NB4 (cell line): ENCODE data around the gene MIEN1.
A peak's percentile ranks its signal among the peaks of the same experiment; 100 is the strongest.

Experiments used
- DNase-seq: peaks from one replicate; pipeline ENCODE4 v3.0.0; 2010; ENCODE audit warnings: low read depth
- H3K4me3 ChIP-seq: one replicate; pipeline ENCODE4 v1.5.1; 2011; ENCODE audit warnings: mild to moderate bottlenecking, low read depth, low read length, moderate library complexity
- CTCF ChIP-seq: IDR thresholded peaks from one replicate; pipeline ENCODE4 v1.5.1; 2012; ENCODE audit warnings: low read depth, low read length
- MYC ChIP-seq: IDR thresholded peaks from 2 replicates; pipeline ENCODE4 v1.6.1; 2011; ENCODE audit warnings: low read depth, low read length
- POLR2A ChIP-seq: IDR thresholded peaks from 2 replicates; pipeline ENCODE4 v1.6.1; 2011; ENCODE audit warnings: mild to moderate bottlenecking; ENCODE audit not compliant: insufficient read length; ENCODE audit errors: extremely low read depth
- TF ChIP-seq, protein P1 (sequence below): IDR thresholded peaks from 2 replicates; pipeline ENCODE4 v1.6.1; 2011; ENCODE audit warnings: low read depth, low read length

The MIEN1 gene

GRCh38 chr17:39763051-39763820, 32.9 kb upstream of the MIEN1 start:
- DNase-seq: no peak
- TF ChIP-seq MYC (no peak), CTCF (no peak)
- H3K4me3 ChIP-seq: no peak overlapping the region

- DNase-seq: no peak
- H3K4me3 ChIP-seq: no peak overlapping the region
- TF ChIP-seq, protein P1, sequence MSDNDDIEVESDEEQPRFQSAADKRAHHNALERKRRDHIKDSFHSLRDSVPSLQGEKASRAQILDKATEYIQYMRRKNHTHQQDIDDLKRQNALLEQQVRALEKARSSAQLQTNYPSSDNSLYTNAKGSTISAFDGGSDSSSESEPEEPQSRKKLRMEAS: no peak
- no peak for TF ChIP-seq POLR2A
- TF ChIP-seq MYC: no peak
- no peak for TF ChIP-seq CTCF
Observed at GRCh38 chr17:39761861-39762496, 31.6 kb upstream of the MIEN1 start.

GRCh38 chr17:39759204-39759603, 28.9 kb upstream of the MIEN1 start:
- DNase-seq: no peak
- TF ChIP-seq, protein P1: no peak
- no peak for TF ChIP-seq CTCF
- TF ChIP-seq MYC: no peak
- TF ChIP-seq POLR2A: no peak
- no peak overlapping the region for H3K4me3 ChIP-seq

DNA sequence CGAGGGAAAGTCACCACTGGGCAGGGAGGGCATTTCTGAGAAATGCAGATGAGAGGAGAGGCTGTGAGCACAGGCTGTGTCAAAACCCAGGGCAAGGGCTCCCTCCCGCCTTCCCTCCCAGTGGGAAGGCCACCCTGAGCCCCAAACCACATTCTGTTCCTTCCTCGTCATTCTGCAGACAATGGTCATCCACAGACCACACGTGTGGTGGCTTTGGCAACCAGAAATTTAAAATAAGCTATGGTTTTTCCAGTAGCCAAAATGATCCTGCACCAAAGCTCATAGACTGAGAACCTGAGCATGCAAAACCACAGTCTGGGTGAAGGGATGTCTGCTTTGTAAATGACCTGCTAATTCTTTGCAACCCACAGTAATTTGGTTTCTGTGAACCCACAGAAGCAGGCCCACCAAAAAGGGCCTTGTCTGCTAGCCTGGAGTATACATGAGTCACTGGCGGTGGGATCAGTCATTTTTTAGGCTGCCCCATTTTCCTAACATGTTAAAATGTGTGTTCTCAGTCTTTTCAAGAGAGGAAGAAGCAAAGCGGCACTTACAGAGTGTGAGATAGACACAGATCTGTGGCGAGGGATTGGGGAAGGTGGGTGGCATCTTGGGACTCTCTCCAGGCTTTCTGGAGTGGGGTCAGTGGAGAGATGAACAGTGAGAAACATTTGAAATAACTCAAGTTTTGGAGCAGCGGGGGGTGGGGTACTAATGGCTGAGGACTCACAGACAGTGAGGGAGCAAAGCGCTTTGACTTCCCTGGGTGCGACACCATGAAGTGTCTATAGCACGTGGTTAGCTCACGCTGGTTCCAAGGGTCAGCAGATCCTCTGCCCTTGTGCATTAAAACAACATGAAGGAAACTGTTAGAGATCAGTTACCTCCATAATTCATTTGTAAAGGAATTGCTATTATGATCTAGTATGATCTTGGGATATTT, 27.9 kb upstream of the MIEN1 start:
- H3K4me3 ChIP-seq: no peak overlapping the region
- DNase-seq: peak; percentile 87
- TF ChIP-seq CTCF: no peak
- TF ChIP-seq POLR2A: no peak
- TF ChIP-seq, protein P1: peak; percentile 70
- TF ChIP-seq MYC: no peak

DNA sequence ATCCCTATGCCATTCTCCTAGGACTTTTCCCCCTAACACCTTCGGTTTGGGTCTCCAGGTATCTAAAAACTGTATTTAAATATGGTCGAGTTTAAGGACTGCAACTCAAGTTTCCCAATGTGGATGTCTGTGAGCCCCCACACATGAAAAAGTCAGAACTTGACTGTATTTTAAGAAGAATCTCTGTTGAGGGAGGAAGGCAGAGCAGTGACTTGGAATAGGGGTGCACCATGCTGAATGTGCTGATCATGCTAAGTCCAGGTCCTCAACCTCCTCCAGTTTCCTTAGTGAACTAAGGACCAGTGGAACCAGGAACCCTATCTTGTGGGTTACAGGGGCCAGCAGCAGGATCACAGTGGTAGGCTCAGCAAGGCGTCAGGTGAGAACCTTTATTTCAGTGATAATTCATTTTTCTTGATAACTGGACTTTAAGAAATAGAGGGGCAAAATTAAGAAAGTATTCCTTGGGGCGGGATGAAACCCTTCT, 26.9 kb upstream of the MIEN1 start:
- no peak for DNase-seq
- no peak for TF ChIP-seq POLR2A
- TF ChIP-seq, protein P1: no peak

GRCh38 chr17:39756380-39757079, 26.2 kb upstream of the MIEN1 start:
- no peak overlapping the region for H3K4me3 ChIP-seq
- TF ChIP-seq POLR2A (no peak), MYC (no peak), CTCF (no peak)
- TF ChIP-seq, protein P1: no peak

More for the DNA sequence above, 26.9 kb upstream of the MIEN1 start:
- H3K4me3 ChIP-seq: no peak overlapping the region

More at GRCh38 chr17:39756380-39757079, 26.2 kb upstream of the MIEN1 start:
- no peak for DNase-seq
